Stimulated activated naive CD4-positive, alpha-beta T cell treated with Interleukin-2 at 50 U/mL for 16 hours (primary cell): ENCODE results near the gene DUS1L.

Source experiments
- DNase-seq: peaks from one replicate; lab custom pipeline; 2025; lab: John Stamatoyannopoulos, UW

DUS1L gene

GRCh38 chr17:82100502-82101298, 35.1 kb upstream of the DUS1L start:
- DNase-seq: no peak

DNA sequence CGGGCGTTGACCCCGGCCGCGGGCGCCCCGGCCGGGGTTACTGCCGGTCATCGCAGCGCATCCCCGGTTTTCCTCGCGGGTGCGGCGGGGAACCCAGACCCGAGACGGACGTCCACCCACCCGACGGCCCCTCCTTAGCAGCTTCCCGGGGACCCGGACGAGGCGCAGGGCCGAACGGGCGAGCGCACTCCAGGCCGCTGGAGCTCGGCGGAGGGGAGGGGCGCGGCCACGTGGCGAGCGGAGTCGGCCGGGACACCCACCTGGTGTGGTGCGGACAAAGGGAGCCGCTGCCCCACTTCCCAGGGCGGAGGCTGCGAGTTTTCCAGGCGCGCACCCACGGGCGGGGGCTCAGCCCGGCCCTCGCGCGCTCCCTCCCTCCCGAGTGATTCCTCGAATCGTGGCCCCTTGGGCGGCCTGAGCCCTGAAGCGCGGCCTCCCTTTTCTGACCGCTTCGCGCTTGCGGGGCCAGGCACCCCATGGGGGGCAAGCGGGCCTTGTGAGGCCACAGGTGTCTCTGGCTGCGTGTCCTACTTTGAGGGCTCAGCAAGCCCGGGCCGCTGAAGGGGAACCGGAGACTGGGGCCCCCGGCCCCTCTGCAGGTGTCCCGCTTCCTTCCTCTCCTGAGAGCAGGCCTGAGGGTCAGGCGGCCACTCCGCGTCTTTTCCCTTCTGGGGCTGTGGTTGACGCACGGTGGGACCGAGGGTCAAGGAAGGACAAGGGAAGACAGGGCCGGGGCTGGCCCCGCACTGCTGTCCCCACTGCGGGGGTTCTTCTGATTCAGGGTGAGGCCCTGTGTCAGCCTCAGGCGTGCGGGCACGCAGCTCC, 33.5 kb upstream of the DUS1L start:
- no peak for DNase-seq

DNA sequence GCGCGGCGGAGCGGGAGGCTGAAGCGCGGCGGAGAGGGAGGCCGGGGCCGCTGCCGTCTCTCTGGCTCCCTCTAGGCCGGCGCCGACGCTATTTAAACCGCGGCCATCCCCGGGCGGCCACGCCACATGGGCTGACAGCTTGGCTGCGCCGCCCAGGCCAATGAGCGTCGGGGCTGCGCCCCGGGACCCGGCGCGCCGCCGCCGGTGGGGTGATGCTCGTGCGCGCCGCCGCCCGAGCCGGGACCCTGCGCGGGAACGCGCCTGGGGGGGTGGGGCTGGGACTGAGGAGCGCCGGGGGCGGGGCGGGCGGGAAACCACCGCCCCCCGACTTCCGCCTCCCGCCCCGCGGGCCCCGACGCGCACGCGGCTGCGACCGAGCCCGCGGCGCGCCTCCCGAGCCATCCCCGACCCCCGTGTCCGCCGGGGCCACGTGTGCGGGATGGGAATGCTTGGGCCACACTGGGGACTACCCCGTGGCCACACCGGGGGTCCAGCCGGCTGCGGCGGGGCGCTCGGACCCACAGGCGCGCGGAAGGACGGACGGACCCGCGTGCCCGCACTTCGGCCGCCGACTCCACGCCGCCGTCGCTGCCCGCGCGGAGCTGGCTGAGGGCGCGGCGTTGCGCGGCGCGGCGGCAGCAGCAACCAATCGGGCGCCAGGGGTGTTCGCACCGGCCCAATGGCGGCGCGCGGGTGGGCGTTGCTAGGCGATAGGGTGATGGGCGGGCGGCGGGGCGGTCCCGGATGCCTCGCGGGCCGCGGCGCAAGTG, 32.8 kb upstream of the DUS1L start, which contains the start of gene FASN:
Gene FASN (minus strand): TSS at position 68 of the 770 bp plus-strand sequence. CDS start 1,791 bp downstream, outside the sequence.
- peak; percentile 94 for DNase-seq

DNA sequence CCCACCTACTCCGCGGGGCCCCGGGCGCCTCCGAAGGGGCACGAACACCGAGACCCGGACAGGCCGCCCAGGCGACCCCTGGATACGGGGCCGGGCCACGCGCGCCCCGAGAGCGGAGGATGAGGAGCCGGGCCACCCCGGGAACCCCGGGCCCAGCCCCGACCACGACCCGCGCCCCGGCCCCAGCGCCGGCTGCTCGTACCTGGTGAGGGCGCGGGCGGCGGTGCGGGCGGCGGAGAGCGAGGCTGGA, 32.2 kb upstream of the DUS1L start:
- no peak for DNase-seq

DNA sequence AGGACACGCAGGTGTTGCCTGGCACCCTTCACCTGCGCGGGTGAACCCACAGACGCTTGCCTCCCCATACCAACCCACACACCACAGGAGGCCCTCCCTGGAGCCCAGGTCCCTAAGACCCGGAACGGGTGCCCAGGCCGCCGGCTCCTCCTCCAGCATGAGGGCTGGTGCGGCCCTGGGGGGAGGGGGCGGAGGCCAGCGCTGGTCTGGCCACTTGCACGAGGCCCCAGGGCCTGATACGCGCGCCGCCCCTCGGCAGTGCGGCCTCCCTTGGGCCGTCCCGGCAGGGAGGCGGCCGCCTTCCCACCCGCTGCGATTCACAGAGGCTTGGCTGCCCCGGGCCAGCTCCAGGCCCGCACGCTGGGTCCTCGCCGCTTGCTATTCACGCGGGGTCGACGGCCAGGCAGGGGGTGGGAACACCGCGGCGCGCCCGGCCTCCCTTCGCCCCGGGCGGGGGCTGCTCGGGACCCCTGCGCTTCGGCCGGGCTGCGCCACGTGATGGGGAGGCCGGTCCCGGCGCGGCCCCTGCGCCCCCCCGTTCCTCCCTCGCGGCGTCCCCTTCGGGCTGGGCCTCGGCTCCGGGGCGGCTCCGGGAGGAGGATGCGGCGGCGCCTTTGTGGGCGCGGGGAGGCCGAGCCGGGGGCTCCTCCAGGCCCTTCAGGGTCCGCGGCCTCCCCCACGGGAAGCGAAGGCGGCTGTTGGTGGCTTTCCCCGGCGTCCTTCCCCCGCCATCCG, 31.7 kb upstream of the DUS1L start:
- DNase-seq: peak; percentile 42

GRCh38 chr17:82096709-82097183, 31.1 kb upstream of the DUS1L start:
- no peak for DNase-seq

DNA sequence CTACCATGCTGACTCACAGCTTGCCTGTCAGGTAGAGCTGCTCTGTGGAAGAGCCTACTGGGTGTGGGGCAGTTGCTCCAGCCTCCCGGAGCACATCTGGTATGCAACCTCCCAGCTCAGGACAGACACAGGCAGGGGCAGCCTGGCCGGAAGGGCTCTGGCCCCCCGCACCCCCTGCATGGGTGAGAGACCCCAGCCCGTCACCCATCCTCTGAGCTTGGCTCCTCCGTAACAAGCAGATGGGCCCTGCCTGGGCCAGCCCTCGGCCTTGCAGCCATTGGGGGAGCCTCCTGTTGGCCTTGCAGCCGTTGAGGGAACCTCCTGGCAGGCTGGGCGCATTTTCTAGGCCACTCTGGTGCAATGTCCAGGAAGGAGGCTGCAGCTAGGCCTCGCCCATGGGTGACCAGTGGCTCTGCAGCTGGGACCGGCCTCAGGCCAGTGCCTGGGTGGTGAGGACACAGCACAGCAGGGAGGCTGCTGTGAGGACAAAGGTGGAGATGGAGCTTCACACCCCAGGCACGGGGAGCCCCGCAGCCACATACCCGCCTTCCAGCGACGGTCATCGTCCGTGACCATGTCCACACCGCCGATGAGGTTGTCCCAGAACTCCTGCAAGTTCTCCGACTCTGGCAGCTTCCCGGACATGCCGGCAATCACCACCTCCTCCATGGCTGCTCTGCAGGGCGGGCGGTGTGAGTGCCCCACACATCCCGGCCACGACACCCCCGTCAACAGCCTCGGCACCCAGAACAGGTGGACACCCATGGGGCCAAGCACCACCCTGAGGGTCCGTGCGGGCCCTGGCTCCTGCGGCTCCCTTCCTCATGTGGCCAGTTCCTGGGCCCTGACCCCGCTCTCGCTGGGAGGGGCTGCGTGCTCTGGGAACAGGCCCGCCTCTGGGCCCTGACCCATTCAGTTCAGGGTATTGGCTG, 30.4 kb upstream of the DUS1L start:
- DNase-seq: no peak

DNA sequence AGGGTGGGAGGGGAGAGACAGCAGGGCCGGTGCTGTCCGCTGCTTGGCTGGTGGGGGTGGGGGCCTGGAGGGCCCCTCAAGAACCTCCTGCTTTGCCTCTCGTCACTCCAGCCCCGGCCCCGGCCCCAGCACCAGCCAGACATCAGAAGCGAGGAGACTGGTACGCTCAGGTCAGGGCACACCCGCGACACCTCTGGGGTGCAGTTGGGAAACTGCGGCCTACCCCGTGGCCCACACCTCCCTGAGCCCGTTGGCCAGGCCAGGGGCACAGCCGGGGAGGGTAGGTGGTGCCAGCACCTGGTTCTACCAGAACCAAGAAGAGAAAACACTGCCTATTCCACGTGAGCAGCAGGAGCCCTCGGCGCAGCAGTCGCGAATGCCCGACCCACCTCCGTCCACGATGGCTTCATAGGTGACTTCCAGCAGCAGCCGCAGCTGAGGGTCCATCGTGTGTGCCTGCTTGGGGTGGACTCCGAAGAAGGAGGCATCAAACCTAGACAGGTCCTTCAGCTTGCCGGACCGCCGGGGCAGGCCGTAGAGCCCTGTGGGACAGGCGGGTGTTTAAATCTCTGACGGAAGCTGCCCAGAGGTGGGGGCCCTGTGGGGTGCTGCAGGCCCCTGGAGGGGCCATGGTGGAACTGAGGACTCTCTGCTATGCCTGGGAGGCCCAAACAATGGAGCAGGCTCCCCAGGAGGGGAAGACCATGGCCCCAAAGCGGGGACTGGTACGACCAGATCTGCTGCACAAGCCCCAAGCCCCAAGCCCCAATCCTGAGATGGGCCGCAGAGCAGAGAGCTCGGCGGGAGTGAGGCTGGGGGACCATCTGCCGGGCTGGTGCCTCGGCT, 29.6 kb upstream of the DUS1L start:
- DNase-seq: no peak

DNA sequence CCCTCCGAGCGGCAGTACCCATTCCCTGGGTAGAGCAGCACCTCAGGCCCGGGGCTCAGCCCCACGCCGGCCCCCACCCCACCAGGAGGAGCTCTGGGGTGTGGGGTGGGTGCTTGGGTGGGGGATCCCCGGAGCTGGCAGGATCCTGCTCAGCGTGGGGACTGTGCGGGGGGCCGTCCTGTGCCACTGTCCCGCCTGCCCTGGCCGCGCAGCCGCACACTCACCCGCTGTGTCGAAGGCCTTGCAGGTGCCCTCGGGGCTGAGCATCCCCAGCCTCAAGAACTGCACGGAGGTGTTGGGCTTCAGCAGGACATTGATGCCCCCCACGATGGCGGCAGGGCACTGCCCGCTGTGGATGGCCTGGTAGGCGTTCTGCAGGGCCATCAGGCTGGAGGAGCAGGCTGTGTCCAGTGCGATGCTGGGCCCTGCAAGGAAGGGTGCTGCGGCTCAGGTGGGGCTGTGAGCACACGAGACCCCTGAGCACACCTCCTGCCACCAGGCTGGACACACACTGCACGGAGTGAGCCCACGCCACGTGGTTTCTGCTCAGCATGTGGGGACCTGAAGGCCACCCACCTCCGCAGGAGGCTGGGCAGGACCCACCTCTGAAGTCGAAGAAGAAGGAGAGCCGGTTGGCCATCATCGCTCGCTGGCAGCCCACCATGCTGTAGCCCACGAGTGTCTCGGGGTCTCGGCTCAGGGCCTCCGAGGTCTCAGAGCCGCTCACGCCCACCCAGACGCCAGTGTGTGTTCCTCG, 27.6 kb upstream of the DUS1L start:
- no peak for DNase-seq

DNA sequence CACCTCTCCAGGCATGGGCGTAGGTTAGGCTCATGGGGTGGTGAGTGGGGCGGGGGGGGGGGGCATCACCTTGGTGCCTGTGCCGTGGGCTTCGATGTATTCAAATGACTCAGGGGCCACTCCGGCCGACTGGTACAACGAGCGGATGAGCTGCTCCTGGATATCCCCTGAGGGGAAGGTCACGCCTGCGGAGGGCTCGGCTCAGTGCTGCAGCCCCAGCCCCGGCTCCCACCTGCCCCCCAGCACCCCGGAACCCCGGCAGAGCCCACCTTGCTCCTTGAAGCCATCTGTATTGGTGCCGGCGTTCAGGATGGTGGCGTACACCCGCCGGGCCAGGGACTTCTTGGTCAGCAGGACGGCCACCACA, 27.0 kb upstream of the DUS1L start:
- no peak for DNase-seq

DNA sequence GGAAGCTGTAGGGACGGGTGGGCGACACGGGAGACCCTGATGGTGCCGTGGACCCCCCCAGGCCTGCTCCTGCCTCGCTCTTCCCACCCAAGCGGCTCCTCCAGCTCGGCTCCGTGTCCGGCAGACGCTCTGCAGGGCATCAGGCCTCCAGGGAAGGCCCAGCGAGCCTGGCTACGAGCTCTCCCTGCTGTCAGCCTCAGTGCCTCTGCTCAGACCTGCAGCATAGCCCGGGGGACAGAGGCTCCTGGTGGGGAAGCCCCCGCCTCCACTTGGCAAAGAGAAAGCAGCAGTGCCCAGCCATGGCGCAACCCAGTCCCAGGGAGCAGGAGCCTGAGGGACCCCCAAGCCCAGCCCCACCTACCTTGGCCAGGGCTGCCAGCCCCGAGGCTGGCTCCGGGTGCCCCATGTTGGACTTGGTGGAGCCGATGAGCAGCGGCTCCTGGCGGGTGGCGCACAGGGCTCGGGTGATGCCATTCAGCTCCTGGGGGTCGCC, 26.5 kb upstream of the DUS1L start:
- no peak for DNase-seq

DNA sequence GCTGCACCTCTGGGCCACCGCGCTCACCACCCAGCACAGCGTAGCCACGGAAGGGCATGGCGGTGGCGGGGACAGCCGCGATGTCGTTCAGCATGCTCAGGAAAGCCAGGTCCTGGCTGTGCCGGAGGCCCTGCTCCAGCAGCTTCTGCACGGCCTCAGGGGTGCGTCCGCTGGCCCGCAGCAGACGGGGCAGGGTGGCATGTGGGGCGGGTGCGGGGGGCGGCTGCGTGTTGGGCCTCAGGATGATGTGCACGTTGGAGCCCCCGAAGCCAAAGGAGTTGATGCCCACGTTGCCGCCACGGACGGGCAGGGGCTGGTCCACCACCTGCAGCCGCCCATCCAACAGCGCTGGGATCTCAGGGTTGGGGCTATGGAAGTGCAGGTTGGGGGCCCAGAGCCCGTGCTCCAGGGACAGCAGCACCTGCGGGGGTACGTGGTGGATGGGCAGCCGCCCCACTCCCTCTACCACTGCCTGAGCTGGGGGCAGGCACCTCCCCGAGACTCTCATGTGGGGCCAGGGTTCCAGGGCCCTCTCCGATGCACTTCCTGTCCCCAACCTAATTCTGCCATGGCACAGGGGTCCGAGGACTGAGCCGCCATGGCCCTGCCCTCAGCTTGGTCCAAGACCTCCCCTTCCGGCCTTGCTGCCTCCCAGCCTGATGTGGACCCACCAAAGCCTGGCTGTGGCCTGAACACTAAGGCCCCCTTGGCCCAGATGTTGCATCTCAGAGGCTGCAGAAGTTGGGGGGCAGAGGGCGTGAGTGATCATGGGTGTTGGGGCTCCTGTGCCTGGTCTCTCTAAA, 25.9 kb upstream of the DUS1L start:
- no peak for DNase-seq

DNA sequence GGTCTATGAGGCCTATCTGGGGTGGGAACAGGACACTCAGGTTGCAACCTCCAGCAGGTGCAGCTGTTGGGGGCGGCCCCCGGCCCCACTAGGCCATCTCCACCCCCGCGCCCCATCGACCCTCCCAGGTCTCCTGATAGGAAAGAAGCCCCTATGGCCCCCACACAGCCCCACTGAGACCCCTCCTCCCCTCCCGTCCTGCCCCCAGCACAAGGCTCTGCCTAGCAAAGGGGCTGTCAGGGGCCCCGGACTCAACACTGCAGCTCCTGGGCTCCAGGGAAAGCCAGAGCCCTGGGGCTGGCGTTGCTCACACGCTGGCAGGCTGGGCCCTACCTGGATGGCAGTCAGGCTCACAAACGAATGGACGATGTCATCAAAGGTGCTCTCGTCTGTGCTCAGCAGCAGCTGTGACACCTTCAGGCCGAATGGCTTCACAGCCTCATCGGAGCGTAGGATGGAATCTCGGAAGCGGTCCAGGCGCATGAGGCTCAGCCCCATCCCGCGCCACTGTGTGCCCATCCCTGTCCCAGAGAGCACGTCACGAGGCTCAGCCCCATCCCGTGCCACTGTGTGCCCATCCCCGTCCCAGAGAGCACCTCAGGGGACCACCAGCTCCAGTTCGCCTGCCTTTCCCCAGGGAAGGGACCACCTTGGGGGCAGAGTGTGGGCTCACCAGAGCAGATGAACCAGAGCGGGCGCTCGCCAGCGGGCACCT, 25.1 kb upstream of the DUS1L start:
- DNase-seq: no peak

DNA sequence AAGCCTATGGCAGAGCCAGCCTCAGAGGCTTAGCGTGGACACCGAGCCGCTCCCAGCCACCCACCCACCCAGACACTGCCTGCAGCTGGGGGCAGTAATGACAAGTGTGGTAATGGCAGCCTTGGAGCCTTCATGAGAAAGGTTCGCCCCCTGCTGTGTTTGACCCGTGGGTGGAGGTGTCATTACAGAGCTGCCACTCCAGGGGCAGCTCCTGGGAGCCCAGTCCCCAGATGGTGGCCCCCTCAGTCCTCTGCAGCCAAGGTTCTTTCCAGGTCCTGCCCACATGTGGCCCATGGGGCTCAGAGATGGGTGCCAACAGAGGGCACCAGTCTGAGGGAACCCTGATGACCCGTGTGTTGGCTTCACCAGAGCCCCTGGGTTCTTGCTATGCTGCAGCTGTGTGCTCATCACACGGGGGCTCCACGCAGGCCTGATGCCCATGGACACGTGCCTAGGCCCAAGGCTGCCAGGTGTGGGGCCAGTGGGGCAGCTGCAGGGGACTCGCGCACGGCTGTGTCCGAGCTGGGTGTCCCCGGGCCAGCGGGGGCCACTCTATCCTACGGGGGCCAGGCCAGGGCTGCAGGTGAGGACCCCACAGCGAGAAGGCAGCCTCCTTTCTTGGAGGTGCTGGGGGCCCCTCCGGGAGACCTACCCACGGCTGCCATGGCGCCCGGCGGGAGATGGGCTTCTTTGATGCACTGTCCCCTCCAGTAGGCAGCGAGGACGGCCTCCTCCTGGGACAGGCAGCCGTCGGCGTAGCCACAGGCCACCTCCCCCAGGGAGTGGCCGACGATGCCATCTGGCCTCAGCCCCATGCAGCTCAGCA, 24.3 kb upstream of the DUS1L start:
- no peak for DNase-seq

DNA sequence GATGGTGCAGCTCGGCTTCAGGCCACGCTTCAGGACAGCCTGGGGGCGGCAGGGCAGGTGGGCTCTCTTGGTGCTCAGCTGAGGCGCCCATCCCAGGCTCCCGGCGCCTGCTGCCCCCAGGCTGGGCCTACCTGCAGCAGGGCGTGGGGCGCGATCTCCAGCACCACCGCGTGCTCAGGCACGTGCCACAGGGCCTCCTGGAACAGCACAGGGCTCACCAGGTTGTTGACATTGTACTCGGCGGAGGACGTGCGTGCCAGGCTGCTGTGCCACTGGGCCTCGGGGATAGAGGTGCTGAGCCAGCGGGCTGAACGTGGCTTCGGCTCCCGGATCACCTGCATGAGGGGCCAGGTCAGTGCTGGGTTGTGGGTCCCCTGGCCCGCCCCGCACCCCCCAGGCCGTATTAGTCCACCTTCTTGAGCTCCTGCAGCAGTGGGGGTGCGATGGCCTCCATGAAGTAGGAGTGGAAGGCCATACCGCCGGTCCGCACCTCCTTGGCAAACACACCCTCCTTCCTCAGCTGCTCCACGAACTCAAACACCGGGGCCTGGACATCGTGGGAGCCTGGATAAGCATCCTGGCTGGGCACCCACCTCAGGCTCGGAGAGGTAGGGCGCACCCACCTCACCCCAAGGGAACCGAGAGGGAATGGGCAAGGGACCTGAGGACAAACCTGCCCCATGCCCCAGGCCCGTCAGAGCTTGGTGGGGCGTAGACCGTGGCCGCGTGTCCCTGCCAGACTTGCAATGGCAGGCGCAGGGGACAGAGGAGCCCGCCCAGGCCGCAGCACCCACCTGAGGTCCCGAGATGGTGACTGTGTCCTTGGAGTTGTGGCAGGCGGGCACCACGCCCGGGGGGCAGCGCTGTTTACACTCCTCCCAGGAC, 23.5 kb upstream of the DUS1L start:
- DNase-seq: no peak
